Measurements from ENCODE around the gene TIMP2.
"Not testable (repeated sequence)": the region's sequence is repeated elsewhere in the genome, so short reads cannot be mapped to it uniquely, and the experiment has no call there.

TIMP2 gene

GRCh38 chr17:78904371-78904770 is 20.8 kb downstream of the TIMP2 start:
- DNase-seq (ENCODE audit: low read depth in 2 of 2): no peak

- no peak for DNase-seq (ENCODE audit: low read depth in 2 of 2)
These were observed 21.9 kb downstream of the TIMP2 start, which contains the start of gene CEP295NL for GRCh38 chr17:78903101-78903779. CEP295NL (minus strand) TSS chr17:78903201; CDS start chr17:78901828, 1,373 bp downstream.

GRCh38 chr17:78902231-78902630 is 23.0 kb downstream of the TIMP2 start:
- not testable (repeated sequence) for DNase-seq (ENCODE audit: low read depth in 2 of 2)

- DNase-seq (ENCODE audit: low read depth in 2 of 2): no peak
These were observed 23.4 kb downstream of the TIMP2 start for GRCh38 chr17:78901806-78902205.

- no peak for DNase-seq (ENCODE audit: low read depth in 2 of 2)
These were observed 24.4 kb downstream of the TIMP2 start for GRCh38 chr17:78900816-78901215.

- DNase-seq (ENCODE audit: low read depth in 2 of 2): no peak
These were observed 25.6 kb downstream of the TIMP2 start for GRCh38 chr17:78899361-78900260.

- no peak for DNase-seq (ENCODE audit: low read depth in 2 of 2)
These were observed 26.2 kb downstream of the TIMP2 start for GRCh38 chr17:78898947-78899346.

- DNase-seq (ENCODE audit: low read depth in 2 of 2): no peak
These were observed 26.9 kb downstream of the TIMP2 start for GRCh38 chr17:78898075-78898836.

GRCh38 chr17:78897664-78898047 is 27.5 kb downstream of the TIMP2 start:
- no peak for DNase-seq (ENCODE audit: low read depth in 2 of 2)

- no peak for DNase-seq (ENCODE audit: low read depth in 2 of 2)
These were observed 28.1 kb downstream of the TIMP2 start for GRCh38 chr17:78896834-78897663.

- no peak for DNase-seq (ENCODE audit: low read depth in 2 of 2)
These were observed 28.9 kb downstream of the TIMP2 start for GRCh38 chr17:78896091-78896833.

GRCh38 chr17:78895322-78895721 is 29.9 kb downstream of the TIMP2 start:
- DNase-seq (ENCODE audit: low read depth in 2 of 2): no peak

- DNase-seq (ENCODE audit: low read depth in 2 of 2): no peak
These were observed 31.5 kb downstream of the TIMP2 start for GRCh38 chr17:78893684-78894083.

GRCh38 chr17:78892936-78893379 is 32.2 kb downstream of the TIMP2 start:
- no peak for DNase-seq (ENCODE audit: low read depth in 2 of 2)

GRCh38 chr17:78892520-78892919 is 32.7 kb downstream of the TIMP2 start:
- no peak for DNase-seq (ENCODE audit: low read depth in 2 of 2)

- no peak for DNase-seq (ENCODE audit: low read depth in 2 of 2)
These were observed 33.1 kb downstream of the TIMP2 start for GRCh38 chr17:78892062-78892456.

GRCh38 chr17:78891406-78892061 is 33.7 kb downstream of the TIMP2 start:
- no peak for DNase-seq (ENCODE audit: low read depth in 2 of 2)

- DNase-seq (ENCODE audit: low read depth in 2 of 2): peak in 1 of 2 donors; percentile 35
These were observed 34.7 kb downstream of the TIMP2 start for GRCh38 chr17:78890498-78890897.

GRCh38 chr17:78890096-78890495 is 35.1 kb downstream of the TIMP2 start:
- DNase-seq (ENCODE audit: low read depth in 2 of 2): not testable (repeated sequence)

- DNase-seq (ENCODE audit: low read depth in 2 of 2): no peak
These were observed 35.7 kb downstream of the TIMP2 start for GRCh38 chr17:78889531-78889930.
